Pancreas (tissue), 10 donors: ENCODE data around the gene PIGM. TPM values are rescaled to one million over a fixed set of nuclear protein-coding genes. Genes with fewer than 3 reads are reported as not detected.

ENCODE experiments used
- ATAC-seq, 4 donors: fragments of 200-7000 bp; cut with Tn5 transposase; one replicate each; pipeline versions ENCODE4 v1.8.0 to v1.9.1; 2020; ENCODE audit warnings: mild to moderate bottlenecking in 4 of 4, moderate library complexity in 4 of 4
- DNase-seq, 6 donors: peaks; one replicate each; pipeline ENCODE4 v3.0.0-alpha.2; 2020
- FAIRE-seq: peaks from 2 replicates; lab custom pipeline; 2012; peaks lifted over from hg19 to GRCh38; lab: Jason Lieb, UNC
- H3K27ac ChIP-seq, 4 donors: fragments of 200-600 bp; sonication (generic); 1 replicate in 3 of 4; 2 replicates in 1 of 4; pipeline versions ENCODE4 v1.5.0 to v1.8.0; 2020
- H3K27me3 ChIP-seq, 4 donors: fragments of 200-600 bp; one replicate each; pipeline ENCODE4 v1.8.0; 2021
- H3K36me3 ChIP-seq, 3 donors: fragments of 200-600 bp; sonication (generic) in 1 of 3; one replicate each; pipeline versions ENCODE4 v1.5.0 to v1.8.0; 2020 to 2021
- H3K4me1 ChIP-seq, 3 donors: fragments of 200-600 bp; one replicate each; pipeline ENCODE4 v1.8.0; 2021
- H3K4me3 ChIP-seq, 4 donors: fragments of 200-600 bp; sonication (generic) in 2 of 4; one replicate each; pipeline versions ENCODE4 v1.5.0 to v1.8.0; 2020 to 2021
- H3K9me3 ChIP-seq, 4 donors: fragments of 200-600 bp; one replicate each; pipeline ENCODE4 v1.8.0; 2021
- CTCF ChIP-seq, 4 donors: fragments of 200-600 bp; sonication (generic) in 3 of 4; IDR thresholded peaks; one replicate each; pipeline versions ENCODE4 v1.5.0 to v1.8.0; 2021; ENCODE audit warnings: antibody characterized with exemption in 4 of 4
- WGBS, 2 donors: extraction: QIAGEN DNeasy Blood & Tissue Kit; methylation state at CpG; one replicate each; pipeline ENCODE4 v1.1.7; 2013; 5-methylcytosine and 5-hydroxymethylcytosine counted together
- intact Hi-C, 3 donors: fragments of 100-400 bp; cut with DNase I; formaldehyde crosslinking; loops; one replicate each; pipeline versions ENCODE4 v1.11.1 to v1.14.2; 2022
- polyA plus RNA-seq, 2 donors: library from polyadenylated mRNA; stranded (reverse); fragments of 200-250 nt; gene quantifications; one replicate each; pipeline ENCODE4 v1.2.3, GENCODE V29; 2013
- total RNA-seq, 6 donors: library from RNA; stranded (reverse); fragmentation: NEBNext Ultra II Directional in 4 of 6; extraction: Animal tissue kit (Norgen Biotek cat#: 25700) in 4 of 6; gene quantifications; one replicate each; pipeline versions ENCODE4 v1.2.1 to v1.2.4, GENCODE V29; 2021 to 2023
- donor health status: healthy with polysubstance abuse.
- donor health status: DM: no; HTN: no; CAD: no; lungs with moderate emphysema.
- donor health status: DM: no; HTN: no; CAD: no.
- donor health status: control.
- donor health status: control.
- donor health status: Bipolar disorder and iron deficiency.
- donor health status: DM: yes; HTN: yes; CAD: no.
- donor health status: DM: no; HTN: no; CAD: no.
- donor health status: DM: no; HTN: no; CAD: no.
- donor health status: DM: yes; HTN: yes; CAD: no.

The PIGM gene
- 1 to 10 TPM; 4.0 to 7.6 (median 5.2) TPM for total RNA-seq
- polyA plus RNA-seq = 1 to 10 TPM; 2.7 to 4.2 TPM

GRCh38 chr1:160031365-160032164 lies at the start of gene PIGM:
Gene PIGM (minus strand): TSS chr1:160031990. CDS start chr1:160031739, 251 bp downstream.
- intact Hi-C loops = no loop called here
- ATAC-seq (peak; percentile 97 to 98 (median 98)), DNase-seq (peak; percentile 93 to 98 (median 96)), FAIRE-seq (peak; percentile 43)
- Histone ChIP-seq H3K9me3 (no peaks in the 10 kb centered on the region), H3K4me1 (peaks cover 3 to 19% (median 17%) of the 10 kb centered on the region in 3 donors), H3K36me3 (no peaks in the 10 kb centered on the region), H3K27me3 (no peaks in the 10 kb centered on the region), H3K27ac (peak within 1 kb of the TSS; percentile 61 to 81 (median 70)), H3K4me3 (peak within 1 kb of the TSS; percentile 50 to 76 (median 66))
- 0 to 1% methylated on average over 60 of the region's 60 CpGs for WGBS, 2 donors
- TF ChIP-seq CTCF (IDR thresholded peaks at IDR 0.05) = no peak

- no peak within 1 kb of the TSS for H3K27ac ChIP-seq
- H3K9me3 ChIP-seq = no peaks in the 10 kb centered on the region
- H3K4me1 ChIP-seq = no peaks in the 10 kb centered on the region
- ATAC-seq = no peak
- intact Hi-C loops = loop anchor here in 1 of 3 donors (5.0 kb wide), 1 partner anchor 34 kb away; no protein-coding TSS in a partner anchor
- no peak within 1 kb of the TSS for H3K4me3 ChIP-seq
- no peaks in the 10 kb centered on the region for H3K36me3 ChIP-seq
- no peak for DNase-seq
- peaks cover 0 to 6% (median 3%) of the 10 kb centered on the region in 4 donors for H3K27me3 ChIP-seq
- no peak for FAIRE-seq
- WGBS, 2 donors = 24 to 35% methylated on average over 14 of the region's 14 CpGs
- TF ChIP-seq CTCF (IDR thresholded peaks at IDR 0.05) = no peak
Measured at GRCh38 chr1:160081261-160081936, 49.6 kb upstream of the PIGM start, which contains the start of gene KCNJ9. Gene KCNJ9 (plus strand): TSS chr1:160081538. CDS start chr1:160084031, 2,493 bp downstream.

- peaks cover 0 to 6% (median 3%) of the 10 kb centered on the region in 4 donors for H3K27me3 ChIP-seq
- H3K27ac ChIP-seq = no peak overlapping the region
- no peak for DNase-seq
- no peaks in the 10 kb centered on the region for H3K4me1 ChIP-seq
- H3K9me3 ChIP-seq = no peaks in the 10 kb centered on the region
- intact Hi-C loops = loop anchor here in 1 of 3 donors (5.0 kb wide), 1 partner anchor 33 kb away; no protein-coding TSS in a partner anchor
- H3K36me3 ChIP-seq = no peaks in the 10 kb centered on the region
- ATAC-seq = no peak
- FAIRE-seq = no peak
- no peak overlapping the region for H3K4me3 ChIP-seq
- no peak for TF ChIP-seq CTCF (IDR thresholded peaks at IDR 0.05)
- WGBS, 2 donors = 39 to 49% methylated on average over 6 of the region's 6 CpGs
Measured at GRCh38 chr1:160080381-160081100, 48.8 kb upstream of the PIGM start.

- peaks cover 0 to 6% (median 3%) of the 10 kb centered on the region in 4 donors for H3K27me3 ChIP-seq
- 54 to 66% methylated on average over 4 of the region's 4 CpGs for WGBS, 2 donors
- no peak overlapping the region for H3K4me3 ChIP-seq
- FAIRE-seq = no peak
- no peaks in the 10 kb centered on the region for H3K36me3 ChIP-seq
- H3K9me3 ChIP-seq = no peaks in the 10 kb centered on the region
- intact Hi-C loops = no loop called here
- H3K27ac ChIP-seq = no peak overlapping the region
- TF ChIP-seq CTCF (IDR thresholded peaks at IDR 0.05) = no peak
- H3K4me1 ChIP-seq = no peaks in the 10 kb centered on the region
- ATAC-seq = no peak
- no peak for DNase-seq
Measured at GRCh38 chr1:160079448-160079847, 47.7 kb upstream of the PIGM start.
